Parathyroid adenoma (tissue), 2 donors: ENCODE data around the gene MEF2D.

ENCODE experiments used
- H2AFZ ChIP-seq: fragments of 300-600 bp; sonication (generic); one replicate; pipeline ENCODE4 v1.7.0; 2017; ENCODE audit warnings: antibody characterized with exemption, mild to moderate bottlenecking
- H3K27ac ChIP-seq: fragments of 300-600 bp; sonication (generic); one replicate; pipeline ENCODE4 v1.7.0; 2017
- H3K27me3 ChIP-seq: fragments of 300-600 bp; sonication (generic); one replicate; pipeline ENCODE4 v1.7.0; 2017; ENCODE audit warnings: low read length; ENCODE audit not compliant: control insufficient read depth, insufficient read depth
- H3K36me3 ChIP-seq: fragments of 300-600 bp; sonication (generic); one replicate; pipeline ENCODE4 v1.7.0; 2017; ENCODE audit warnings: low read length; ENCODE audit not compliant: control insufficient read depth, insufficient read depth
- H3K4me1 ChIP-seq: fragments of 300-600 bp; sonication (generic); one replicate; pipeline ENCODE4 v1.7.0; 2017; ENCODE audit warnings: control low read depth
- H3K4me2 ChIP-seq: fragments of 300-600 bp; sonication (generic); one replicate; pipeline ENCODE4 v1.7.0; 2017; ENCODE audit warnings: low read length
- H3K4me3 ChIP-seq: fragments of 300-600 bp; sonication (generic); one replicate; pipeline ENCODE4 v1.7.0; 2017; ENCODE audit warnings: low read depth, low read length
- H3K79me2 ChIP-seq: fragments of 300-600 bp; sonication (generic); one replicate; pipeline ENCODE4 v1.7.0; 2017; ENCODE audit warnings: control low read depth
- H3K9ac ChIP-seq: fragments of 300-600 bp; sonication (generic); one replicate; pipeline ENCODE4 v1.7.0; 2017; ENCODE audit warnings: mild to moderate bottlenecking
- H3K9me3 ChIP-seq: fragments of 300-600 bp; sonication (generic); one replicate; pipeline ENCODE4 v1.7.0; 2017; ENCODE audit warnings: low read length; ENCODE audit not compliant: control insufficient read depth
- TF ChIP-seq, protein P1 (sequence below): fragments of 300-600 bp; sonication (generic); IDR thresholded peaks from one replicate; pipeline ENCODE4 v1.7.0; 2017; ENCODE audit warnings: antibody characterized with exemption, mild to moderate bottlenecking
- donor health status: primary hyperparathyroidism.

The MEF2D gene

GRCh38 chr1:156418416-156419070, 82.0 kb downstream of the MEF2D start:
- no peak overlapping the region for H3K9ac ChIP-seq
- H3K4me2 ChIP-seq, result no peak overlapping the region
- peaks cover 7% of the 10 kb centered on the region for H3K27me3 ChIP-seq
- H3K79me2 ChIP-seq, result no peaks in the 10 kb centered on the region
- TF ChIP-seq, protein P1, sequence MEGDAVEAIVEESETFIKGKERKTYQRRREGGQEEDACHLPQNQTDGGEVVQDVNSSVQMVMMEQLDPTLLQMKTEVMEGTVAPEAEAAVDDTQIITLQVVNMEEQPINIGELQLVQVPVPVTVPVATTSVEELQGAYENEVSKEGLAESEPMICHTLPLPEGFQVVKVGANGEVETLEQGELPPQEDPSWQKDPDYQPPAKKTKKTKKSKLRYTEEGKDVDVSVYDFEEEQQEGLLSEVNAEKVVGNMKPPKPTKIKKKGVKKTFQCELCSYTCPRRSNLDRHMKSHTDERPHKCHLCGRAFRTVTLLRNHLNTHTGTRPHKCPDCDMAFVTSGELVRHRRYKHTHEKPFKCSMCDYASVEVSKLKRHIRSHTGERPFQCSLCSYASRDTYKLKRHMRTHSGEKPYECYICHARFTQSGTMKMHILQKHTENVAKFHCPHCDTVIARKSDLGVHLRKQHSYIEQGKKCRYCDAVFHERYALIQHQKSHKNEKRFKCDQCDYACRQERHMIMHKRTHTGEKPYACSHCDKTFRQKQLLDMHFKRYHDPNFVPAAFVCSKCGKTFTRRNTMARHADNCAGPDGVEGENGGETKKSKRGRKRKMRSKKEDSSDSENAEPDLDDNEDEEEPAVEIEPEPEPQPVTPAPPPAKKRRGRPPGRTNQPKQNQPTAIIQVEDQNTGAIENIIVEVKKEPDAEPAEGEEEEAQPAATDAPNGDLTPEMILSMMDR, result no peak
- no peak overlapping the region for H3K27ac ChIP-seq
- no peaks in the 10 kb centered on the region for H3K9me3 ChIP-seq
- H2AFZ ChIP-seq, result no peak overlapping the region
- peaks cover 5% of the 10 kb centered on the region for H3K4me1 ChIP-seq
- no peaks in the 10 kb centered on the region for H3K36me3 ChIP-seq
- H3K4me3 ChIP-seq, result no peak overlapping the region

GRCh38 chr1:156417401-156418020, 83.1 kb downstream of the MEF2D start:
- peaks cover 5% of the 10 kb centered on the region for H3K4me1 ChIP-seq
- H3K27ac ChIP-seq, result no peak overlapping the region
- H3K79me2 ChIP-seq, result no peaks in the 10 kb centered on the region
- no peak overlapping the region for H3K4me3 ChIP-seq
- no peak overlapping the region for H3K4me2 ChIP-seq
- no peak overlapping the region for H2AFZ ChIP-seq
- H3K36me3 ChIP-seq, result no peaks in the 10 kb centered on the region
- H3K9ac ChIP-seq, result no peak overlapping the region
- TF ChIP-seq, protein P1, result no peak
- no peaks in the 10 kb centered on the region for H3K9me3 ChIP-seq
- H3K27me3 ChIP-seq, result peaks cover 7% of the 10 kb centered on the region

DNA sequence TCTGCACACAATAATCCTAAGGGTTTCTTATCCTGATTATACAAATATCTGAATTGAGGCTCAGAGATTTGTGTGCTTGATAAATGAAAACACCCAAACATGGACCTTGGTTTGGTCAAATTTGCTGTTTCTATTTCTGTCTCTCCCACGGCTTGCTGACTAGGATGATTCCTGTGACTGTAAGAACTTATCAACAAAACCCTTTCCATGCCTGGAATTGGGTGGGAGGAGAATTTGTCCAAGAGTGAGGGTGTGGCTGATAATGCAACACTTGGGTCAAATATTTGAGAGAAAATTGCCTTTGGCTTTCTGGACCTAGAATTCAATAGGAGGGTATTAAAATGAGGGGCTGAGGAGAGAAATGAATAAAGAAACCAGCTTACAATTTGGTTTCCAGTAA, 83.6 kb downstream of the MEF2D start:
- H3K79me2 ChIP-seq, result no peaks in the 10 kb centered on the region
- H3K27ac ChIP-seq, result no peak overlapping the region
- H3K36me3 ChIP-seq, result no peaks in the 10 kb centered on the region
- peaks cover 5% of the 10 kb centered on the region for H3K4me1 ChIP-seq
- H3K4me3 ChIP-seq, result no peak overlapping the region
- peaks cover 7% of the 10 kb centered on the region for H3K27me3 ChIP-seq
- no peak overlapping the region for H3K9ac ChIP-seq
- TF ChIP-seq, protein P1, result no peak
- H3K9me3 ChIP-seq, result no peaks in the 10 kb centered on the region
- H3K4me2 ChIP-seq, result no peak overlapping the region
- H2AFZ ChIP-seq, result no peak overlapping the region

GRCh38 chr1:156414461-156415064, 86.0 kb downstream of the MEF2D start:
- Histone ChIP-seq H3K27ac (no peak overlapping the region), H3K36me3 (no peaks in the 10 kb centered on the region), H3K9me3 (no peaks in the 10 kb centered on the region), H2AFZ (no peak overlapping the region), H3K4me1 (peaks cover 3% of the 10 kb centered on the region), H3K79me2 (no peaks in the 10 kb centered on the region), H3K4me2 (no peak overlapping the region), H3K27me3 (no peaks in the 10 kb centered on the region), H3K9ac (no peak overlapping the region), H3K4me3 (no peak overlapping the region)
- TF ChIP-seq, protein P1, result no peak
